ENCODE data around the gene BANK1. TPM values are rescaled to one million over a fixed set of nuclear protein-coding genes. Genes with fewer than 3 reads are reported as not detected.

Gene BANK1
- polyA plus RNA-seq, 1 donor from 2014 or later = not detected

- no peaks in the 10 kb centered on the region for H3K79me2 ChIP-seq (replicated peaks; ENCODE audit: insufficient read depth, low read length)
- no peaks in the 10 kb centered on the region for H3K9me3 ChIP-seq (ENCODE audit: low read length)
- H3K9ac ChIP-seq (ENCODE audit: low read length) = no peak overlapping the region
- no peak overlapping the region for H3K4me3 ChIP-seq (ENCODE audit: low read length)
- H3K36me3 ChIP-seq (ENCODE audit: insufficient read depth, low read length) = no peaks in the 10 kb centered on the region
- no peaks in the 10 kb centered on the region for H4K20me1 ChIP-seq (ENCODE audit: insufficient read depth)
- H3K27me3 ChIP-seq (ENCODE audit: insufficient read depth, low read depth, low read length) = no peaks in the 10 kb centered on the region
- H2AFZ ChIP-seq (ENCODE audit: low read depth, low read length) = no peak overlapping the region
- H3K27ac ChIP-seq (ENCODE audit: low read length) = no peak overlapping the region
- no peaks in the 10 kb centered on the region for H3F3A ChIP-seq (ENCODE audit: insufficient read depth, low read length, poor library complexity, severe bottlenecking)
- TF ChIP-seq TAF1 (IDR thresholded peaks at IDR 0.05; ENCODE audit: low read depth) (no peak), RAD21 (conservative IDR thresholded peaks at IDR 0.05) (no peak), POLR2AphosphoS5 (IDR thresholded peaks at IDR 0.05) (no peak), EZH2 (IDR thresholded peaks at IDR 0.05; ENCODE audit: borderline replicate concordance, insufficient read depth, low read length, poor library complexity, severe bottlenecking) (no peak), MXI1 (conservative IDR thresholded peaks at IDR 0.05; ENCODE audit: poor library complexity, severe bottlenecking) (no peak), SMC3 (conservative IDR thresholded peaks at IDR 0.05; ENCODE audit: poor library complexity) (no peak), REST (IDR thresholded peaks at IDR 0.05; ENCODE audit: borderline replicate concordance) (no peak), EP300 (conservative IDR thresholded peaks at IDR 0.05; ENCODE audit: poor library complexity, severe bottlenecking) (no peak)
- TF ChIP-seq, protein P1, sequence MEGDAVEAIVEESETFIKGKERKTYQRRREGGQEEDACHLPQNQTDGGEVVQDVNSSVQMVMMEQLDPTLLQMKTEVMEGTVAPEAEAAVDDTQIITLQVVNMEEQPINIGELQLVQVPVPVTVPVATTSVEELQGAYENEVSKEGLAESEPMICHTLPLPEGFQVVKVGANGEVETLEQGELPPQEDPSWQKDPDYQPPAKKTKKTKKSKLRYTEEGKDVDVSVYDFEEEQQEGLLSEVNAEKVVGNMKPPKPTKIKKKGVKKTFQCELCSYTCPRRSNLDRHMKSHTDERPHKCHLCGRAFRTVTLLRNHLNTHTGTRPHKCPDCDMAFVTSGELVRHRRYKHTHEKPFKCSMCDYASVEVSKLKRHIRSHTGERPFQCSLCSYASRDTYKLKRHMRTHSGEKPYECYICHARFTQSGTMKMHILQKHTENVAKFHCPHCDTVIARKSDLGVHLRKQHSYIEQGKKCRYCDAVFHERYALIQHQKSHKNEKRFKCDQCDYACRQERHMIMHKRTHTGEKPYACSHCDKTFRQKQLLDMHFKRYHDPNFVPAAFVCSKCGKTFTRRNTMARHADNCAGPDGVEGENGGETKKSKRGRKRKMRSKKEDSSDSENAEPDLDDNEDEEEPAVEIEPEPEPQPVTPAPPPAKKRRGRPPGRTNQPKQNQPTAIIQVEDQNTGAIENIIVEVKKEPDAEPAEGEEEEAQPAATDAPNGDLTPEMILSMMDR (IDR thresholded peaks at IDR 0.05; ENCODE audit: poor library complexity, severe bottlenecking) = no peak
- no peaks in the 10 kb centered on the region for H3K9me2 ChIP-seq (ENCODE audit: insufficient read depth, low read length)
- H3K4me2 ChIP-seq (ENCODE audit: low read length) = no peak overlapping the region
These were observed 266.6 kb downstream of the BANK1 start for GRCh38 chr4:102057122-102057521.

GRCh38 chr4:102061133-102061532, 270.6 kb downstream of the BANK1 start:
- Histone ChIP-seq H3K4me3 (ENCODE audit: low read length) (no peak overlapping the region), H3K27me3 (ENCODE audit: insufficient read depth, low read depth, low read length) (no peaks in the 10 kb centered on the region), H3K9me3 (ENCODE audit: low read length) (no peaks in the 10 kb centered on the region), H2AFZ (ENCODE audit: low read depth, low read length) (no peak overlapping the region), H3K9me2 (ENCODE audit: insufficient read depth, low read length) (no peaks in the 10 kb centered on the region), H3F3A (ENCODE audit: insufficient read depth, low read length, poor library complexity, severe bottlenecking) (no peaks in the 10 kb centered on the region), H4K20me1 (ENCODE audit: insufficient read depth) (no peaks in the 10 kb centered on the region), H3K27ac (ENCODE audit: low read length) (no peak overlapping the region), H3K36me3 (ENCODE audit: insufficient read depth, low read length) (no peaks in the 10 kb centered on the region), H3K9ac (ENCODE audit: low read length) (no peak overlapping the region), H3K79me2 (replicated peaks; ENCODE audit: insufficient read depth, low read length) (no peaks in the 10 kb centered on the region), H3K4me2 (ENCODE audit: low read length) (no peak overlapping the region)
- TF ChIP-seq TAF1 (IDR thresholded peaks at IDR 0.05; ENCODE audit: low read depth) (no peak), REST (IDR thresholded peaks at IDR 0.05; ENCODE audit: borderline replicate concordance) (no peak), RAD21 (conservative IDR thresholded peaks at IDR 0.05) (no peak), MXI1 (conservative IDR thresholded peaks at IDR 0.05; ENCODE audit: poor library complexity, severe bottlenecking) (no peak), EZH2 (IDR thresholded peaks at IDR 0.05; ENCODE audit: borderline replicate concordance, insufficient read depth, low read length, poor library complexity, severe bottlenecking) (no peak), SMC3 (conservative IDR thresholded peaks at IDR 0.05; ENCODE audit: poor library complexity) (no peak), EP300 (conservative IDR thresholded peaks at IDR 0.05; ENCODE audit: poor library complexity, severe bottlenecking) (no peak), POLR2AphosphoS5 (IDR thresholded peaks at IDR 0.05) (no peak)
- TF ChIP-seq, protein P1 (IDR thresholded peaks at IDR 0.05; ENCODE audit: poor library complexity, severe bottlenecking) = no peak
